Middle frontal gyrus (tissue), 1 donor: Measurements from ENCODE around the gene RASA4.
"Not testable (repeated sequence)": the region's sequence is repeated elsewhere in the genome, so short reads cannot be mapped to it uniquely, and the experiment has no call there.

ENCODE experiments used
- DNase-seq: peaks from one replicate; pipeline ENCODE4 v3.0.0-alpha.2; 2015; ENCODE audit warnings: low spot score; ENCODE audit errors: extremely low spot score

The RASA4 gene

DNA sequence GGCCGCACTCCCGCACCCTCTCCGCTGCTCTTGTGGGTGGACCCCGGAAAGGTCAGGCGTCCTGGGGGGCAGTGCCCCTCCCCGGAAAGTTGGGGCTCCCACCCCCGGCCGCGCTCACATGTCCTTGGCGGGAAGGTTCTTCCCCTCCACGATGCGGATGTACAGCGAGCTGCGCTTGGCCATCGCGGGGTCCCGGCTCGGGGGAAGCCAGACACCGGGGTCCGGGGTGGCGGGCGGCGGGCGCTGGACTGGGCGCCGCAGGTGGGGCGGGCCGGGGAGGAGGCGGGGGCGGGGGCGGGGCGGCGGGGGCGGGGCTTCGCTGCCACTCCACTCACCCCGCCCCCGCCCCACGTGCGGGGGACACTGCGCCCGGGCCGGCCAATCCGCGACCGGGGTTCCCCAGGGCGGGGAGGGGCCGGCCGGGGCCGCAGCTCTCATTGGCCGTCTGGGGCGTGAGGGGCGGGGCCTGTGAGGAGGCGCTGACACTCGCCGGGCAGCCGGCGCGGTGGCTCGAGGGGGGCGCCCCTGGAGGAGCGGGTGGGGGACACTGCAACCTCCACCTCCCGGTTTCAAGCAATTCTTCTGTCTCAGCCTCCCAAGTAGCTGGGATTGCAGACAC lies at the start of gene RASA4:
RASA4 (minus strand) TSS at position 250 of the 619 bp plus-strand sequence; CDS start at position 183, 67 bp downstream.
- peak; percentile 1 for DNase-seq

GRCh38 chr7:102664765-102665164 lies 48.2 kb upstream of the RASA4 start:
- DNase-seq: not testable (repeated sequence)

DNA sequence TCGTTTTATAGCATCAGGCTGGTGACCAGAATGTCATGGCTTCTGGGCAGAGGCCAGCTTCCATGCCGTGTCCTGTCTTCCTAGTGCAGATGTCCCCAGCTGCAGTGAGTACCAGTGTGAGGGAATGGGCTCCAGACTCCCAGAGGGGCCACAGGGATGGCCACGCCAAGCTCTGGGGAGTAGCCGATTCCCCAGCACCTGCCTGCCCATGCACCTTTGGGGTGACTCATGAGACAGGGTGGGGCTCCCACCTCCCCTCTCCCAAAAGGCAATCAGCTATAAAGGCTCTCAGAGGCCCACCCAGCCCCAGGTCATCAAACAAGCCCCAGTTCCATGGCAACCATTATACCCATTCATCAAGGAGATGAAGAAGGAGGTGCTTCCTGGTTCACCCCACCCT lies 33.4 kb upstream of the RASA4 start, which contains the start of gene SPDYE2B:
SPDYE2B (plus strand) TSS at position 396 of the 400 bp plus-strand sequence. CDS start 2,030 bp downstream, outside the sequence.
- DNase-seq: not testable (repeated sequence)

GRCh38 chr7:102647813-102648212 lies 31.3 kb upstream of the RASA4 start:
- not testable (repeated sequence) for DNase-seq

GRCh38 chr7:102643404-102643803 lies 26.8 kb upstream of the RASA4 start:
- not testable (repeated sequence) for DNase-seq

DNA sequence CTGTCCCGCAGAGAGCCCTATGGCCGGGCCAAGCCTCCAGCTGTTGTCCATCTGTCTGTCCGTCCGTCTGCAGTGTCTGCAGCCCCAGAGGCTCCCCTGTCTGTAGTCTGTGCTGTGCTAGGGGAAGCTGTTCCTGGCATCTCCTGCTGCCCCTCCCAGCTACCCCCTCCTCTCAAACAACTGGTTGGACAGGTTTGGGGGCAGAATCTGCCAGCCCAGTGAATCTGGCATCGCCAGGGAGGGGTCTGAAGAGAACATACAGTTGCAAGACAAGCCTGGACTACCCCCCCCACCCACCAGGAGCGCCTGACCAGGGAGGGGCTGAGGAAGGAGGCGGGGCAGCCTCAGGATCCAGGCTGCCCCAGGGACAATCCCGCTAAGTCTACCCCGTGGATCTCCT lies 26.1 kb upstream of the RASA4 start, which contains the start of gene UPK3BL1:
UPK3BL1 (minus strand) TSS at position 101 of the 400 bp plus-strand sequence; CDS start at position 51, 50 bp downstream.
- not testable (repeated sequence) for DNase-seq

DNA sequence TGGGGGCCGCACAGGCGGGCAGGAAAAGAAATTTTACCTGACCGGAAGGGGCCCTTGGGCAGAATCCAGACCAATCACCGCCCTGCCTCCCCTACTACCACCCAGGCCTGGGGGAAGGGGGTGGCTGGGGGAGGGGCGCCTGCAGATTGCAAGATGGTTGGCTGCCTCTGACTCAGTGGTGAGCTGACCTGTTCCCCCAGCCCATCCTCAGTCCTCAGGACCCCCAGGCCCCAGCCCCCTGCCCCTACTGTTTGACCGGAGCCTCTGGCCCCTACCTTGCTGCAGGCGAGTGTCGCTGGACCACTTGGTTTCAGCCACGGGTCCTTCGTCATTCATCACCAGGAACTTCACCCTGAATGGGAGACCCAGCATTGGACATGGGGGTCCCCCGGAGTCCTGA lies 22.3 kb upstream of the RASA4 start:
- DNase-seq: not testable (repeated sequence)

GRCh38 chr7:102636956-102637355 lies 20.4 kb upstream of the RASA4 start:
- DNase-seq: not testable (repeated sequence)

DNA sequence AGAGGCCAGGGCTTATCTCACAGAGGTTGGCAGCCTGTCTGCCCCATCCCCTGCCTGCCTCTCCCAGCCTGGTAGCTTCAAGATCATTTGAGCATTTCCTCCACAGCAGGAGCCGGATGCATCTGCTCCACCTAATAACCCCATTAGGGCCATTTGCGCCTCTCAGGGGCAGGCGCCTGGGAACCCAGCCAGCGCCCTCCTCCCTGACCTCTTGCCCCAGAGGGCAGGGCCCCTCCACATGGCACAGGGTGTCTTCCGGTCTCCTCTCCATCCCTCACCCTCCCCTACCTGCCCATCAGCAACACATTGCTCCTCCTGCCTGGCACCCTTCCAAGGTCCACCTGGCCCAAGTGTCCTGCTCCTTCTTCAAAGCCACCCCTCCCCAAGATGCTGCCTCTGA lies 18.8 kb upstream of the RASA4 start:
- DNase-seq: not testable (repeated sequence)

DNA sequence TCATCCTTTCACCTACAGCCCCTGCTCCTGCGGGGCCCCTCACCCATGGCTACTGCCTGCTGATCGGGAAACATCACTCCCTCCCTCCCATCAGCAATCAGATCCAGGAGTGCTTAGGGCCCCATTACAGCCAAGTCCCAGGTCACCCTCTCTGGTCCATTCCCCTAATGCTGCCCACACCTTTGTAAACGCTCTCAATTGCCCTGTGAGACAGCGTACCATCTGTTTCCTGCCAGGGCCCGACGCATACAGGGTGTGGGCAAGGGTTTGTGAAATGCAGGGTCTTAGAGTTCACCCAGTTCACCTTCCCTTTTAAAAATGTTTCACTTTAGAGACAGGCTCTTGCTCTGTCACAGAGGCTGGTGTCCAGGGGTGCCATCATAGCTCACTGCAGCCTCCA lies 17.7 kb upstream of the RASA4 start:
- not testable (repeated sequence) for DNase-seq

- not testable (repeated sequence) for DNase-seq
Measured at GRCh38 chr7:102630622-102631021, 14.1 kb upstream of the RASA4 start.

DNA sequence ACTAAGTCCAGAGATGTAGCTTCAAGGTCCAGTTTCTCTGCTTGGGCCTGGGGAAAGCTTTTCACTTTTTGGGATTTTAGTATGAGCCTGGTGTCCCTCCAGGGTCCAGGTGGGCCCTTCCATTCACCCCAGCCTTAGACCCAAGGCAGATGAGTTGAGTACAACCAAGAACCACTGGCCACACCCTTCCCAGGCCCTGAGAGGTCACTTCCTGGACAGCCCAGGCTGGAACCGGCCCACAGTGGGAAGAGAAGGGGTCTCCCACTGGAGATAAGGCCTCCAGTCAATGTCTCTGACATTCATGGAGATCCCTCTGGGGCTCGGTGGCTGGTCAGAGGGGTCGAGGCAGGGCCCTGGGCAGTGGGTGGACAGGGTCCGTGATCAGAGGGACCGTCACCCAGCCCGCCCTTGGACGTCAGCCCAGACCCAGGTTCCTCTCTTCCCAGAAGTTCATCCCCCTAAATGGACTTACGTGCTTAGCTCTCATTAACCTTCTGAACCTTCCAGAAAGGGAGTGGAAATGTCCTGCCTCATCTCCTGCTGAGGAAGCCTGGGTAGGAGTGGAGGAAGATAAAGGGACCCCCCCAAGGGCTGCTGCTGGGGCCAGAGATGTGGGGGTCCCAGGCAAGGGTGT lies 10.8 kb upstream of the RASA4 start:
- not testable (repeated sequence) for DNase-seq

DNA sequence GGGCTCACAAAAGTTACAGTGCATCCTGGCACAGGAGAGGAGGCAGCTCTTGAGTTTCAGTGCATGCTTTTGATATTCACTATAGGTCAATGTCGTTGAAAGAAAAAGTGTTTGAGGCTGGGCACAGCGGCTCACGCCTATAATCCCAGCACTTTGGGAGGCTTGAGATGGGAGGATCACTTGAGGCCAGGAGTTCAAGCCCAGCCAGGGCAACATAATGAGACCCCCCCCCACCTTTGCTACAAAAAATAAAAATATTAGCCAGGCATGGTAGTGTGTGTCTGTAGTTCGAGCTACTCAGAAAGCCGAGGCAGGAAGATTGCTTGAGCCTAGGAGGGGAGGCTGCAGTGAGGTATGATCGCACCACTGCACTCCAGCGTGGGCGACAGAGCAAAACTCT lies 1.6 kb upstream of the RASA4 start:
- DNase-seq: not testable (repeated sequence)

DNA sequence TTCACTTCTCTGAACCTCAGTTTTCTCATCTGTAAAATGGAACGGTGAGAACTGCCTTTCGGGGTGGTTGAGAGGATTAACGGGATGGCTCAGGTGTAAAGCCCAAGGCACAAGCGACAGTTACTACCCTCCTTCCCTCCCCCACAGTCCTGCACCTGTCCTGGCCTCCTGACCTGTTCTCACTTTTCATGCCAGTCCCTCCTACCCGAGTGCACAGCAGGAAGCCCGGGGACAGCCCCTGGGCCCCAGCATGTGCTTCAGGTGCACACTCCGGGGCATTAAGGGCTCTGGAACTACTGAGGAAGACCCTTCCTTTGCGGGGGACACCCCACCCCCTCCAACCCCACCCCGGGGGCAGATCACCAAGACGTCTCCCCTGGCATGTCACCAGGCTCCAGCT lies 626 bp downstream of the RASA4 start:
- DNase-seq: not testable (repeated sequence)

DNA sequence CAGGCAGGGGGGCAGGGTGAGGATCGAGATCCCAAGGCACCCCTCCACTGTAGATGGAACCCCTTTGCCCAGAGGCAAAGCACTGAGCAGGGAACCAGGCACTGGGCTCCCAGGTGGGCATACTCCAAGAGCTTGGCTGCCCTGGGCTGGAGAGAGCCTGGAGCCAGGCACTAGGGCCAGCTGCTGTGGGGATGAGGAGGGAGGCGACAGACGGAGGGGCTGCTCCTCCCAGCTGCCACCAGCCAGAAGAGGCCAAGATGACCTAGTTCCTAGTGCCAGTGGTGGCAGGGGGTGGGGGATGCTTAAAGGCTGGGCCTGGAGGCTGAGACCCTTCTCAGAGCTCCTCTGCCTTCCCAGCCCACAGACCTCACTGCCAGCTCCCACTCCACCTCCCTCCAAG lies 1.7 kb downstream of the RASA4 start:
- DNase-seq: not testable (repeated sequence)

DNA sequence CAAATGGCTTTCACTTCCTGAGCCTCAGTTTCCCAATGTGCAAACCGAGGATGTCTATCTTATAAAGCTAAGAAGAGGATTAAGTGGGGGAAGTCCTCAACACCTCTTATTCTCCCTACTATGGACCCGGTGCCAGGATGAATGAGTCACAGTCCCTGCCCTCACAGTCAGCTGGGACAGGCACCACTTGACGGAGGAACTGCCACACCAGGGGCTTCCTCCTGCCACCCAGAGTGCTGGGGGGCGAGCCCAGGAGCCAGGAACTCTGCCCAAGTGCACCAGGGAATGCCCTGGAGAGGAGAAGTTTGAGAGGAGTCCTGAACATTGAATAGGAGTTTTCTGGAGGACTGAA lies 2.2 kb downstream of the RASA4 start:
- DNase-seq: not testable (repeated sequence)

DNA sequence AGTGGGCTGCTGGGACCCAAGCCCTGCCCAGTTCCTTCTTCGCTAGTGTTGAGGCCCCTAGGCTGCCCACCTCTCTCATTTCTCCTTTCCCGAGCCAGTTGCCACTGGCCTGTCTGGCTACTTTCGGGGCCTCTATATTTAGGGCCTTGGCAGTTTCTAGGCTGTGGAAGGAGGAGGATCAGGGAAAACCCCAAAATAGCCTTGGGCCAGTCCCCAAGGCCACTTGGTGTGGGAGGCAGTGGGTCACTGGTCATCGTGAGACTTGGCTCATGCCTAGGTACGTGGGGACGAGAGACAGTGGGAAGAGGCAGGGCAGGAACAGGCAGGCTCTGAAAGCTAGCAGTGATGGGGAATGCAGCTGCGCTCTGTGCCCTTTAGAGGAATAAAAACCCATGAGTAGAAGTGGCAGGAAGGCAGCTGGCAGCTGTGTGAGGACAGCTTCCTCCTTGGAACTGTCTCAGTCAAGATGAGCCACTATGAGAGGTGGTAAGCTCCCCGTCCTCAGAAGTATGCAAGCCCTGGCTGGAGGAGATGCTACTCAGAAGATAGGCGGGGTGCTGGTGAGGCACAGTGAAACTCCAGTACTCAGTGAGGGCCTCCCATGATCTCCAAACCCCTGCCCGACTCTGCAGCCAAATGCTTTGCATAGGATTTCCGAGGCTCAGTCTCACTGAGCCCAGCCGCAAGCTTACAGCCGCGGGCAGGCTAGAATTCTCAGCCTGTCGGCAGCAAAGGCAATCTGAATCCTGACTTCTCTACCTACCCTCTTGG lies 2.8 kb downstream of the RASA4 start:
- not testable (repeated sequence) for DNase-seq

DNA sequence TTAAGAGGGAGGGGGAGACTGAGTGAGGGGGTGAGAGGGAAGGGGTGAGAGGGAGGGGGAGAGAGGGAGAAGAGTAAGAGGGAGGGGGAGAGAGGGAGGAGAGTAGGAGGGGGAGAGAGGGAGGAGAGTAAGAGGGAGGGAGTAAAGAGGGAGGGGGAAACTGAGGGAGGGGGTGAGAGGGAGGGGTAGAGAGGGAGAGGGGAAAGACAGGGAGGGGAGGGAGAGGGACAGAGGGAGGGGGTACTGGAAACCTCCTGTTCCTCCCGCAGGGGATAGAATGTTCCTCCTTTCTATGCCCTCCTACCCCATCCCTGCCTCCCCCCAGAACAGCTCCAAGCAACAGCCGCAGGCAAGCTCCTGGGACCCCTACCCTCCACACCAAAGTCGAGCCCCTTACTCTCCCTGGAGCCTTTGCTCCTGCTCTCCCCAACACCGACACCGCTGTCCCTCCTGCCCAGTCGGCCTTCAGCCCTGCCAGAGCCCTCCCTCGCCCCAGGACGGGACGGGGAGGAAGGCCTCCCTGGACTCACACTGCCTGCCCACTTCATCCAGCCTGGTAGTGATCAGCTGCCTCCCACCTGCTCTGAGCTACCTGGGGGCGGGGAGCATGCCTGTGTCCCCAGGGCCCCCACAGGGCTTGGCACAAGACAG lies 4.8 kb downstream of the RASA4 start:
- DNase-seq: not testable (repeated sequence)

DNA sequence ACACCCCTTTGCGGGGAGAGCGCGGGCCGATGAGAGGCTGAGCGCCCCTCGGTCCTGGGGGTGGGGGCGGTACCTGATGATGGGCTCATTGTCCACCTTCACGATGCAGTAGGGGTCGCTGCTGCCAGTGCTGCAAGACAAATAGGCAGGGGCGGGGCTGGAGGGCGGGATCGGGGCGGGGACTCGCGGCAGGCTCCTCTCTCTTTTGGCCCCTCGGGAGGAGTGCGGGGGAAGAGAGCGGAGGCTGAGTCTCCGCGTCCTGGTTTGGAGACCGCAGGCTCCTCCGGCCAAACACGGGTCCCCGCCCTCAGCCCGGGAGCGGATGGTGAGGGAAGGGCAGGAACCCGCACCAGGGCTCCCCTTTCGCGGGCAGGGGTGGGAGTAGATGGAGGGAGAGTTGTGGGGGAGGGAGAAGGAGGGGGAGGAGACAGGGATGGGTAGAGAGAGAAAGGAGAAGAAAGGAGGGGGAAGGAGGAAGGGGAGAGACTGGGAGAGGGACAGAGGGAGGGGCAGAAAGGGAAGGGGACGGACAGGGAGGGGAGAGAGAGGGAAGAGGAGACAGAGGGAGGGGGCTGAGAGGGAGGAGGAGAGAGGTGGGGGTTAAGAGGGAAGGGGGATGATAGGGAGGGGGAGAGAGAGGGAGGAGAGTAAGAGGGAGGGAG lies 5.4 kb downstream of the RASA4 start:
- DNase-seq: not testable (repeated sequence)

- DNase-seq: not testable (repeated sequence)
Measured at GRCh38 chr7:102610441-102610840, 6.1 kb downstream of the RASA4 start.

DNA sequence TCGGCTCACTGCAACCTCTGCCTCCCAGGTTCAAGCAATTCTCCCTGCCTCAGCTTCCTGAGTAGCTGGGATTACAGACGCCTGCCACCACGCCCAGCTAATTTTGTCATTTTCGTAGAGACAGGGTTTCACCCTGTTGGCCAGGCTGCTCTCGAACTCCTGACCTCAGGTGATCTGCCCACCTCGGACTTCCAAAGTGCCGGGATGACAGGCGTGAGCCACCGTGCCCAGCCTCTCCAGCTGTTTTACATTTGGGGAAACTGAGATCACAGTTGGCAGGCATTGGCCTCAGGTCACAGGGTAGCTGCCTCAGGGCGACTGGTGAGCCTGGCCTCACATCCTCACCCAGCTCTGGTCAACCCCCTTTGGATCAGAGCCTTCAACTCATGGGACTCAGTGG lies 6.8 kb downstream of the RASA4 start:
- DNase-seq: not testable (repeated sequence)
